HepG2 (cell line): ENCODE measurements around the gene BATF3. TPM values are rescaled to one million over a fixed set of nuclear protein-coding genes. Genes with fewer than 3 reads are reported as not detected.

Experiments used
- EZH2 ChIP-seq: conservative IDR thresholded peaks from 2 replicates; pipeline ENCODE4 v1.6.1; 2012; ENCODE audit warnings: mild to moderate bottlenecking, low read depth, low read length, moderate library complexity
- HDAC2 ChIP-seq: sonication (generic); formaldehyde crosslinking; IDR thresholded peaks from 2 replicates; pipeline ENCODE4 v1.4.0; 2020; ENCODE audit warnings: missing genetic modification reagents
- KDM4B ChIP-seq: sonication (generic); formaldehyde crosslinking; IDR thresholded peaks from 2 replicates; pipeline ENCODE4 v1.4.0; 2020; ENCODE audit warnings: missing genetic modification reagents
- KDM6A ChIP-seq: IDR thresholded peaks from 2 replicates; pipeline ENCODE4 v1.6.1; 2016; ENCODE audit warnings: low read depth
- MXI1 ChIP-seq: IDR thresholded peaks from 3 replicates; pipeline ENCODE4 v1.6.1; 2012; ENCODE audit warnings: low read depth, low read length, inconsistent platforms, borderline replicate concordance
- SIN3A ChIP-seq: IDR thresholded peaks from 2 replicates; pipeline ENCODE4 v1.6.1; 2011; ENCODE audit warnings: low read depth, mild to moderate bottlenecking, control low read depth, low read length, borderline replicate concordance
- SMAD9 ChIP-seq: sonication (generic); formaldehyde crosslinking; IDR thresholded peaks from 2 replicates; pipeline ENCODE4 v1.5.1; 2020; ENCODE audit warnings: mild to moderate bottlenecking, missing genetic modification reagents
- SP2 ChIP-seq: sonication (generic); formaldehyde crosslinking; IDR thresholded peaks from 2 replicates; pipeline ENCODE4 v1.5.1; 2020; ENCODE audit warnings: mild to moderate bottlenecking, missing genetic modification reagents
- TEAD3 ChIP-seq: optimal IDR thresholded peaks from 2 replicates; pipeline ENCODE3; 2016; ENCODE audit warnings: borderline replicate concordance
- ZNF232 ChIP-seq: sonication (generic); formaldehyde crosslinking; IDR thresholded peaks from 2 replicates; pipeline ENCODE4 v1.4.0; 2020; ENCODE audit warnings: missing genetic modification reagents, borderline replicate concordance
- ZNF567 ChIP-seq: sonication (generic); formaldehyde crosslinking; IDR thresholded peaks from 2 replicates; pipeline ENCODE4 v1.8.1; 2023; ENCODE audit warnings: mild to moderate bottlenecking, missing genetic modification reagents, borderline replicate concordance
- ZNF790 ChIP-seq: sonication (generic); formaldehyde crosslinking; IDR thresholded peaks from 2 replicates; pipeline ENCODE4 v1.8.0; 2022; ENCODE audit warnings: missing genetic modification reagents, mild to moderate bottlenecking, borderline replicate concordance
- polyA plus RNA-seq, 8 experiments: library from polyadenylated mRNA; depleted of rRNA in 3 of 8; stranded (reverse) in 7 of 8; unstranded in 1 of 8; fragments of >200 nt; fragmentation: Illumina TruSeq in 4 of 8; extraction: Trizol in 4 of 8; gene quantifications; 2 replicates each; pipeline versions ENCODE4 v1.2.1 to v1.2.3, GENCODE V29; 2011 to 2016; ENCODE audit warnings: low read depth in 4 of 8, missing spikeins in 1 of 8, mixed read lengths in 1 of 8; ENCODE audit not compliant: insufficient read depth in 1 of 8
- total RNA-seq, 5 experiments: library from RNA; depleted of rRNA; stranded (reverse); fragments of >200 nt; fragmentation: Illumina TruSeq; extraction: Trizol; gene quantifications; 2 replicates each; pipeline ENCODE4 v1.2.3, GENCODE V29; 2016; ENCODE audit warnings: low read depth in 1 of 5
- TF ChIP-seq, protein P1 (sequence below): sonication (generic); formaldehyde crosslinking; IDR thresholded peaks from 2 replicates; pipeline ENCODE4 v1.5.0; 2020; ENCODE audit warnings: missing genetic modification reagents
- TF ChIP-seq, protein P2 (sequence below): IDR thresholded peaks from 2 replicates; pipeline ENCODE4 v1.6.1; 2016; ENCODE audit warnings: low read depth, borderline replicate concordance
- TF ChIP-seq, protein P3 (sequence below): IDR thresholded peaks from 2 replicates; pipeline ENCODE4 v1.6.1; 2012; ENCODE audit warnings: low read length, improper control_type of control experiment
- TF ChIP-seq, protein P4 (sequence below): IDR thresholded peaks from 2 replicates; pipeline ENCODE4 v1.6.1; 2016; ENCODE audit warnings: low read depth, control low read depth
- TF ChIP-seq, protein P5 (sequence below): sonication (generic); formaldehyde crosslinking; IDR thresholded peaks from 2 replicates; pipeline ENCODE4 v1.4.0; 2020; ENCODE audit warnings: mild to moderate bottlenecking, missing genetic modification reagents
- TF ChIP-seq, protein P6 (sequence below): IDR thresholded peaks from 2 replicates; pipeline ENCODE4 v1.6.1; 2016; ENCODE audit warnings: missing genetic modification reagents, missing compliant biosample characterization

The BATF3 gene
- total and polyA plus RNA-seq, 2 of the 13 experiments (the other 11 are each of a cell fraction or from before 2014, with no cell fraction given) = 0.13 TPM; not detected in 1

DNA sequence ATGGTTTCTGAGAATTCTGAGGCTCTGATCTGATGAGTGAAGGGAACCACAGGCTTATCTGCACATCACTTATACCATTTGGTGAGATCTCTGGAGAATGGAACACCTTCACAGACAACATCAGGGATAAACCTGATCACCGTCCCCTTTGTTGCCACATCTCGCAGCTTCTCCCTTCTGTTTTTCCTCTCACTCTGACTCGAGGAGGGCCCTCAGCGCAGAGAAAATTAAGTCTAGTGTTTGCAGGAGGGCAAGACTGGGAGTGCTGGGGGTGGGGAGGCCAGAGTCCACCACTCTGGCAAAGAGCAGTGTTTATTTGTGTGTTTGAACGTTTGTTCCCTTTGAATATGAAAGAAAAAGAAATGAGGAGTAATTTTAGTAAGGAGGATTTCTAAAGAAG, 29.0 kb upstream of the BATF3 start (continued):
- TF ChIP-seq, protein P1, sequence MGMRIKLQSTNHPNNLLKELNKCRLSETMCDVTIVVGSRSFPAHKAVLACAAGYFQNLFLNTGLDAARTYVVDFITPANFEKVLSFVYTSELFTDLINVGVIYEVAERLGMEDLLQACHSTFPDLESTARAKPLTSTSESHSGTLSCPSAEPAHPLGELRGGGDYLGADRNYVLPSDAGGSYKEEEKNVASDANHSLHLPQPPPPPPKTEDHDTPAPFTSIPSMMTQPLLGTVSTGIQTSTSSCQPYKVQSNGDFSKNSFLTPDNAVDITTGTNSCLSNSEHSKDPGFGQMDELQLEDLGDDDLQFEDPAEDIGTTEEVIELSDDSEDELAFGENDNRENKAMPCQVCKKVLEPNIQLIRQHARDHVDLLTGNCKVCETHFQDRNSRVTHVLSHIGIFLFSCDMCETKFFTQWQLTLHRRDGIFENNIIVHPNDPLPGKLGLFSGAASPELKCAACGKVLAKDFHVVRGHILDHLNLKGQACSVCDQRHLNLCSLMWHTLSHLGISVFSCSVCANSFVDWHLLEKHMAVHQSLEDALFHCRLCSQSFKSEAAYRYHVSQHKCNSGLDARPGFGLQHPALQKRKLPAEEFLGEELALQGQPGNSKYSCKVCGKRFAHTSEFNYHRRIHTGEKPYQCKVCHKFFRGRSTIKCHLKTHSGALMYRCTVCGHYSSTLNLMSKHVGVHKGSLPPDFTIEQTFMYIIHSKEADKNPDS (CRISPR knock-in tag) = no peak
- TF ChIP-seq TEAD3 (CRISPR knock-in tag) (peak; percentile 24), KDM4B (CRISPR knock-in tag) (no peak), EZH2 (no peak), HDAC2 (CRISPR knock-in tag) (0 out of 2 replicates have a peak, but pooled peaks have one; percentile 66), ZNF567 (CRISPR knock-in tag) (no peak), SMAD9 (CRISPR knock-in tag) (no peak), MXI1 (no peak), SP2 (CRISPR knock-in tag) (no peak), KDM6A (peak; percentile 77), ZNF232 (CRISPR knock-in tag) (no peak), ZNF790 (no peak), SIN3A (no peak)
- TF ChIP-seq, protein P2, sequence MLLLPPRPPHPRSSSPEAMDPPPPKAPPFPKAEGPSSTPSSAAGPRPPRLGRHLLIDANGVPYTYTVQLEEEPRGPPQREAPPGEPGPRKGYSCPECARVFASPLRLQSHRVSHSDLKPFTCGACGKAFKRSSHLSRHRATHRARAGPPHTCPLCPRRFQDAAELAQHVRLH (CRISPR knock-in tag) = no peak; the same call in 1 of the 2 replicates
- TF ChIP-seq, protein P3, sequence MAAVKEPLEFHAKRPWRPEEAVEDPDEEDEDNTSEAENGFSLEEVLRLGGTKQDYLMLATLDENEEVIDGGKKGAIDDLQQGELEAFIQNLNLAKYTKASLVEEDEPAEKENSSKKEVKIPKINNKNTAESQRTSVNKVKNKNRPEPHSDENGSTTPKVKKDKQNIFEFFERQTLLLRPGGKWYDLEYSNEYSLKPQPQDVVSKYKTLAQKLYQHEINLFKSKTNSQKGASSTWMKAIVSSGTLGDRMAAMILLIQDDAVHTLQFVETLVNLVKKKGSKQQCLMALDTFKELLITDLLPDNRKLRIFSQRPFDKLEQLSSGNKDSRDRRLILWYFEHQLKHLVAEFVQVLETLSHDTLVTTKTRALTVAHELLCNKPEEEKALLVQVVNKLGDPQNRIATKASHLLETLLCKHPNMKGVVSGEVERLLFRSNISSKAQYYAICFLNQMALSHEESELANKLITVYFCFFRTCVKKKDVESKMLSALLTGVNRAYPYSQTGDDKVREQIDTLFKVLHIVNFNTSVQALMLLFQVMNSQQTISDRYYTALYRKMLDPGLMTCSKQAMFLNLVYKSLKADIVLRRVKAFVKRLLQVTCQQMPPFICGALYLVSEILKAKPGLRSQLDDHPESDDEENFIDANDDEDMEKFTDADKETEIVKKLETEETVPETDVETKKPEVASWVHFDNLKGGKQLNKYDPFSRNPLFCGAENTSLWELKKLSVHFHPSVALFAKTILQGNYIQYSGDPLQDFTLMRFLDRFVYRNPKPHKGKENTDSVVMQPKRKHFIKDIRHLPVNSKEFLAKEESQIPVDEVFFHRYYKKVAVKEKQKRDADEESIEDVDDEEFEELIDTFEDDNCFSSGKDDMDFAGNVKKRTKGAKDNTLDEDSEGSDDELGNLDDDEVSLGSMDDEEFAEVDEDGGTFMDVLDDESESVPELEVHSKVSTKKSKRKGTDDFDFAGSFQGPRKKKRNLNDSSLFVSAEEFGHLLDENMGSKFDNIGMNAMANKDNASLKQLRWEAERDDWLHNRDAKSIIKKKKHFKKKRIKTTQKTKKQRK = no peak
- TF ChIP-seq, protein P4, sequence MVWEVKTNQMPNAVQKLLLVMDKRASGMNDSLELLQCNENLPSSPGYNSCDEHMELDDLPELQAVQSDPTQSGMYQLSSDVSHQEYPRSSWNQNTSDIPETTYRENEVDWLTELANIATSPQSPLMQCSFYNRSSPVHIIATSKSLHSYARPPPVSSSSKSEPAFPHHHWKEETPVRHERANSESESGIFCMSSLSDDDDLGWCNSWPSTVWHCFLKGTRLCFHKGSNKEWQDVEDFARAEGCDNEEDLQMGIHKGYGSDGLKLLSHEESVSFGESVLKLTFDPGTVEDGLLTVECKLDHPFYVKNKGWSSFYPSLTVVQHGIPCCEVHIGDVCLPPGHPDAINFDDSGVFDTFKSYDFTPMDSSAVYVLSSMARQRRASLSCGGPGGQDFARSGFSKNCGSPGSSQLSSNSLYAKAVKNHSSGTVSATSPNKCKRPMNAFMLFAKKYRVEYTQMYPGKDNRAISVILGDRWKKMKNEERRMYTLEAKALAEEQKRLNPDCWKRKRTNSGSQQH (CRISPR knock-in tag) = no peak
- TF ChIP-seq, protein P5, sequence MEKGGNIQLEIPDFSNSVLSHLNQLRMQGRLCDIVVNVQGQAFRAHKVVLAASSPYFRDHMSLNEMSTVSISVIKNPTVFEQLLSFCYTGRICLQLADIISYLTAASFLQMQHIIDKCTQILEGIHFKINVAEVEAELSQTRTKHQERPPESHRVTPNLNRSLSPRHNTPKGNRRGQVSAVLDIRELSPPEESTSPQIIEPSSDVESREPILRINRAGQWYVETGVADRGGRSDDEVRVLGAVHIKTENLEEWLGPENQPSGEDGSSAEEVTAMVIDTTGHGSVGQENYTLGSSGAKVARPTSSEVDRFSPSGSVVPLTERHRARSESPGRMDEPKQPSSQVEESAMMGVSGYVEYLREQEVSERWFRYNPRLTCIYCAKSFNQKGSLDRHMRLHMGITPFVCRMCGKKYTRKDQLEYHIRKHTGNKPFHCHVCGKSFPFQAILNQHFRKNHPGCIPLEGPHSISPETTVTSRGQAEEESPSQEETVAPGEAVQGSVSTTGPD = no peak
- TF ChIP-seq, protein P6, sequence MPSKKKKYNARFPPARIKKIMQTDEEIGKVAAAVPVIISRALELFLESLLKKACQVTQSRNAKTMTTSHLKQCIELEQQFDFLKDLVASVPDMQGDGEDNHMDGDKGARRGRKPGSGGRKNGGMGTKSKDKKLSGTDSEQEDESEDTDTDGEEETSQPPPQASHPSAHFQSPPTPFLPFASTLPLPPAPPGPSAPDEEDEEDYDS (CRISPR knock-in tag) = peak; percentile 45; the same call in 1 of the 2 replicates
